OCI-LY3 (cell line): ENCODE results near the gene BRD8.

Experiments used
- H2AFZ ChIP-seq: fragments of 200-600, 300-600 bp; shearing (Covaris generic); 2 replicates; pipeline ENCODE4 v1.6.0; 2014; ENCODE audit warnings: antibody characterized with exemption, low read depth, low read length
- H3K27ac ChIP-seq: fragments of 200-600, 300-600 bp; sonication (generic); 2 replicates; pipeline ENCODE4 v1.5.1; 2014; ENCODE audit warnings: mild to moderate bottlenecking, low read length, moderate library complexity, mixed read lengths
- H3K27me3 ChIP-seq: fragments of 200-600, 300-600 bp; sonication (generic); 2 replicates; pipeline ENCODE4 v1.6.1; 2014; ENCODE audit warnings: low read depth, low read length, mixed read lengths
- H3K36me3 ChIP-seq: fragments of 200-600, 300-600 bp; sonication (generic); replicated peaks from 2 replicates; pipeline ENCODE3; 2014; ENCODE audit warnings: low read depth, low read length, mixed read lengths
- H3K4me1 ChIP-seq: fragments of 300-600, 200-600 bp; sonication (generic); 2 replicates; pipeline ENCODE4 v1.6.1; 2014; ENCODE audit warnings: low read length, mixed read lengths
- H3K4me2 ChIP-seq: fragments of 200-600, 300-600 bp; sonication (generic); 2 replicates; pipeline ENCODE4 v1.6.1; 2014; ENCODE audit warnings: low read length, mixed read lengths
- H3K4me3 ChIP-seq: fragments of 300-600, 200-600 bp; sonication (generic); 2 replicates; pipeline ENCODE4 v1.5.1; 2014; ENCODE audit warnings: antibody characterized with exemption, mild to moderate bottlenecking, low read length, moderate library complexity
- H3K79me2 ChIP-seq: fragments of 300-600, 200-600 bp; shearing (Covaris generic); 2 replicates; pipeline ENCODE4 v1.6.1; 2014; ENCODE audit warnings: mild to moderate bottlenecking, low read length, mixed read lengths
- H3K9ac ChIP-seq: fragments of 300-600, 200-600 bp; shearing (Covaris generic); 2 replicates; pipeline ENCODE4 v1.6.0; 2014; ENCODE audit warnings: mild to moderate bottlenecking, low read length, moderate library complexity
- H3K9me3 ChIP-seq: fragments of 200-600, 300-600 bp; shearing (Covaris generic); 2 replicates; pipeline ENCODE4 v1.6.1; 2014; ENCODE audit warnings: low read length, mixed read lengths; ENCODE audit not compliant: insufficient read depth
- H4K20me1 ChIP-seq: fragments of 200-600, 300-600 bp; sonication (generic); 2 replicates; pipeline ENCODE4 v1.6.1; 2016; ENCODE audit warnings: low read length, mixed read lengths; ENCODE audit not compliant: insufficient read depth
- EZH2phosphoT487 ChIP-seq: fragments of 200-600 bp; shearing (Covaris generic); IDR thresholded peaks from 2 replicates; pipeline ENCODE4 v1.6.1; 2018; ENCODE audit warnings: antibody characterized with exemption, mixed run types, low read depth
- TF ChIP-seq, protein P1 (sequence below): fragments of 200-600, 300-600 bp; sonication (generic); IDR thresholded peaks from 2 replicates; pipeline ENCODE4 v1.5.1; 2014; ENCODE audit warnings: antibody characterized with exemption, low read length, low read depth

The BRD8 gene

DNA sequence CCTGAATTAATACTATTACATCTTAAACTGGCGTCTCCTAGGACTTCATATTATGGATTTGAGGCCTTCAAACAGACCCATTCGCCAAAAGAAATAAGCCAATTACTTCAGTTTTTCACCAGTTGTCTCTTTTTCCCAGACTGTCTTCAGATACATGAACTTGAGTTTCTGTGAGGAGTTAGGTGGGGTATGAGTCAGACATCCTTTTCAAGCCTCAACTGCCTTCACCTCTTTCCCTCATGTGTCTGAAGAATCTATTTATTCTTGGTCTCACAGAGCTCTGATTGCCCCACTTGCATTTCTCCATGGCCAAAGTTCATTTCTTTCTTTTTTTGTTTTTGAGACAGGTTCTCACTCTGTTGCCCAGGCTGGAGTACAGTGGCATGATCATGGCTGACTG is 82.1 kb downstream of the BRD8 start:
- Histone ChIP-seq H3K27me3 (peaks cover 16% of the 10 kb centered on the region), H3K79me2 (no peaks in the 10 kb centered on the region), H3K4me2 (no peak overlapping the region), H3K9me3 (no peaks in the 10 kb centered on the region), H4K20me1 (no peaks in the 10 kb centered on the region), H3K9ac (no peak overlapping the region), H3K4me1 (no peaks in the 10 kb centered on the region), H3K36me3 (no peaks in the 10 kb centered on the region), H3K27ac (no peak overlapping the region), H2AFZ (no peak overlapping the region), H3K4me3 (no peak overlapping the region)
- TF ChIP-seq, protein P1, sequence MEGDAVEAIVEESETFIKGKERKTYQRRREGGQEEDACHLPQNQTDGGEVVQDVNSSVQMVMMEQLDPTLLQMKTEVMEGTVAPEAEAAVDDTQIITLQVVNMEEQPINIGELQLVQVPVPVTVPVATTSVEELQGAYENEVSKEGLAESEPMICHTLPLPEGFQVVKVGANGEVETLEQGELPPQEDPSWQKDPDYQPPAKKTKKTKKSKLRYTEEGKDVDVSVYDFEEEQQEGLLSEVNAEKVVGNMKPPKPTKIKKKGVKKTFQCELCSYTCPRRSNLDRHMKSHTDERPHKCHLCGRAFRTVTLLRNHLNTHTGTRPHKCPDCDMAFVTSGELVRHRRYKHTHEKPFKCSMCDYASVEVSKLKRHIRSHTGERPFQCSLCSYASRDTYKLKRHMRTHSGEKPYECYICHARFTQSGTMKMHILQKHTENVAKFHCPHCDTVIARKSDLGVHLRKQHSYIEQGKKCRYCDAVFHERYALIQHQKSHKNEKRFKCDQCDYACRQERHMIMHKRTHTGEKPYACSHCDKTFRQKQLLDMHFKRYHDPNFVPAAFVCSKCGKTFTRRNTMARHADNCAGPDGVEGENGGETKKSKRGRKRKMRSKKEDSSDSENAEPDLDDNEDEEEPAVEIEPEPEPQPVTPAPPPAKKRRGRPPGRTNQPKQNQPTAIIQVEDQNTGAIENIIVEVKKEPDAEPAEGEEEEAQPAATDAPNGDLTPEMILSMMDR, result no peak

DNA sequence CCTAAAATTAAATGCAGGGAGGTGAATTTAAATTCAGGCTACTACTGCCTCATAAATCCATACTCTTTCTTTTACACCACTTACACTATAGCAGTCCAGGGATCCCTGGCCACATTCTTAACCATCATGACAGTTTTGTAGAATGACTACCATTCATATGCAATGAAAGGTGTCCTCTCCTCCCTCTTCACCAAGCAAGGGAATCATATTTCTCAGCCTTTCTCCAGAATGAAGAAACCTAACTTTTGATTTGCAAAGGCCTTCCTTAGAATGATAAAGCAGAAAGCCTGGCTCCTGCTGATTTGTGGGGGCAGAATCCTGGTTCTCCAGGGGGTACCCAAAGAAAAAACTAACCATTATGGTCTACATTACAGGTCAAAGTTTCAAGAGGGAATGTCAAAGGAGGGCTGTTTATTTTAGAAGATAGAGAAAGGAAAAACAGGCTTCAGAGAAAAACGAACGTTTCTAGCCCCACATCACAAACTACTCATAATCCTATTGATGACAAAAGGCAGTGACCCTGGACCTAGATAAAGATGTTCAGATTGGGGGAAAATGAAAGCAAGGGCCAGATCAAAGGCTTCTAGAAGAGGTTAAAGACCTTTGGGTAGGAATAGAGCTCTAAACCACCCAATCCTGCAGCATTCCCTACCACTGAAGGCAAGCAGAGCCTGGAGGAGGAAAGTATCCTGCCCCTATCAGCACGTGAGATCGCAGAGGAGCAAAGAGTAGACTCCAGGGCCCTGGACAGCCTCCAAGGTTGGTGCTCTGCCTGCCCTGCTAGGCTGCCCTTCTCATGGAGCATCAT is 83.1 kb downstream of the BRD8 start:
- Histone ChIP-seq H2AFZ (no peak overlapping the region), H3K9me3 (no peaks in the 10 kb centered on the region), H3K27ac (no peak overlapping the region), H3K4me2 (no peak overlapping the region), H3K9ac (no peak overlapping the region), H4K20me1 (no peaks in the 10 kb centered on the region), H3K36me3 (no peaks in the 10 kb centered on the region), H3K4me3 (no peak overlapping the region), H3K27me3 (peaks cover 16% of the 10 kb centered on the region), H3K4me1 (no peaks in the 10 kb centered on the region), H3K79me2 (no peaks in the 10 kb centered on the region)
- TF ChIP-seq, protein P1, result no peak
- no peak for TF ChIP-seq EZH2phosphoT487

DNA sequence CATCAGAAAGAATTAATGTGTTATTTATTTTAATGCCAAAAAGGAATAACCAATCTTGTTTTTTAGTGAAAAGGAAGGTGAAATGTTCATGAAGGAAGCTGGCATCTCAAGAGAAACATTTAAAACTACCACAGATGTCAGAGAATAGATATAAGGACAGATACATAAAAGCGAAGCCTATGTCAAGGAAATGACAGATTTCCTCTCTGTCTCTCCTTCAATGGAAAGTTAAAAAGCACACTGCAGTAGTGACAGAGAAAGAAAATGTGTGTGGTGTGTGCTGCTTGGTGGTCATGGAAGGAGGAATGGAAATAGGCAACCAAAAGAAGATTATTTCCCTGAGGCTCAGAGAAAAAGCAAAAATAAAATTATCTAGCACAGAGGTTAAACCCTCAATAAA is 85.4 kb downstream of the BRD8 start:
- H2AFZ ChIP-seq, result no peak overlapping the region
- peaks cover 16% of the 10 kb centered on the region for H3K27me3 ChIP-seq
- no peak overlapping the region for H3K9ac ChIP-seq
- no peak overlapping the region for H3K27ac ChIP-seq
- no peak overlapping the region for H3K4me2 ChIP-seq
- no peaks in the 10 kb centered on the region for H3K36me3 ChIP-seq
- H4K20me1 ChIP-seq, result no peaks in the 10 kb centered on the region
- TF ChIP-seq, protein P1, result no peak
- no peak for TF ChIP-seq EZH2phosphoT487
- no peaks in the 10 kb centered on the region for H3K9me3 ChIP-seq
- no peaks in the 10 kb centered on the region for H3K79me2 ChIP-seq
- no peak overlapping the region for H3K4me3 ChIP-seq
- H3K4me1 ChIP-seq, result no peaks in the 10 kb centered on the region

DNA sequence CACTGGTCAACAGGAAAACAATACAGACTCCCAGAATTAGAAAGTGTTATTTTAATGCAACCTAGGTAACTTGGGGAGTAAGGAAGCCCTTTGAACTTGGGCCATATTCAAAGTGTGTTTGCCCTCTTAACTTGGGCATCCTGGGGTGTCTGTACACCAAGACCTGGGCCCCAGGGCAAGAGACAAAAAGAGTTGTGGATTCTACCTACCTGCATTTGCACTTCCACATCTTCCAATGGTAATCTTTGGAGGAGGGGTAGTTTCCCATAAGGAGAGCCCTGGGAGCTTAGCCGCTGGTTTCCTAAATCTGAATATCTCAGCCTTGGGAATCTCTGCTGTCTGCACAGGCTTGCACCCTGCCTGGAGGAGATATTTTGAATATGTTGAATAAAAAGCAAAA is 86.1 kb downstream of the BRD8 start:
- Histone ChIP-seq H2AFZ (no peak overlapping the region), H3K9ac (no peak overlapping the region), H4K20me1 (no peaks in the 10 kb centered on the region), H3K27me3 (peaks cover 16% of the 10 kb centered on the region), H3K4me1 (no peaks in the 10 kb centered on the region), H3K27ac (no peak overlapping the region), H3K9me3 (no peaks in the 10 kb centered on the region), H3K79me2 (no peaks in the 10 kb centered on the region), H3K36me3 (no peaks in the 10 kb centered on the region), H3K4me2 (no peak overlapping the region), H3K4me3 (no peak overlapping the region)
- TF ChIP-seq, protein P1, result no peak
- no peak for TF ChIP-seq EZH2phosphoT487
